Prostate gland (tissue), 2 donors: ENCODE results near the gene PRPF6.

ENCODE experiments used
- CTCF ChIP-seq, 4 experiments: fragments of 200-600 bp in 2 of 4; fragments of 450-650 bp in 2 of 4; sonication (generic) in 2 of 4; IDR thresholded peaks; 1 replicate in 3 of 4; 2 replicates in 1 of 4; pipeline ENCODE4 v1.5.1; 2016 to 2019; ENCODE audit warnings: antibody characterized with exemption in 4 of 4, mild to moderate bottlenecking in 2 of 4, moderate library complexity in 2 of 4
- POLR2A ChIP-seq: fragments of 450-650 bp; IDR thresholded peaks from one replicate; pipeline ENCODE4 v1.6.1; 2016; ENCODE audit warnings: antibody characterized with exemption, mild to moderate bottlenecking
- POLR2AphosphoS5 ChIP-seq: sonication (generic); formaldehyde crosslinking; IDR thresholded peaks from one replicate; pipeline ENCODE4 v1.6.1; 2017; ENCODE audit warnings: antibody characterized with exemption

GRCh38 chr20:63967330-63968135 is 13.4 kb upstream of the PRPF6 start:
- no peak for TF ChIP-seq POLR2A
- no peak for TF ChIP-seq CTCF (IDR thresholded peaks at IDR 0.05)
- no peak for TF ChIP-seq POLR2AphosphoS5
